Measurements from ENCODE around the gene TPRKB.

DNA sequence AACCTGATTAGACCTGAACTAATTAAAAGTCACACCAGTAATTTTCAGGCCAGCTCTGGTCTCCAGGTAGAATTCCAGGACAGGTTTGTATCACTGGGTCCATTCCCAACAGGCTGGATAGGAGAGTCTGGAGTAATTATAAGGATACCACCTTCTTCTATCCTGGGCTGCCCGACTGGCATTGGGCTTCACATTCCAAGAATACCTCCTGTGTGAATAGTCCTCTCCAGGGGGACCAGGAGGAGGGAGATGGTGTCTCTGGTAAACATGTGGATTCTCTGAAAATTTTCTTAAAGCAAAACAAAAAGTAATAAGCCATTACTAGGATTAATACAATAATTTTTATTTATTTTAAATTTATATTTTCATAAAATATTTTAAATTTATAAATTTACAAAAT lies 25.4 kb upstream of the TPRKB start:
- TF ChIP-seq, protein P1, sequence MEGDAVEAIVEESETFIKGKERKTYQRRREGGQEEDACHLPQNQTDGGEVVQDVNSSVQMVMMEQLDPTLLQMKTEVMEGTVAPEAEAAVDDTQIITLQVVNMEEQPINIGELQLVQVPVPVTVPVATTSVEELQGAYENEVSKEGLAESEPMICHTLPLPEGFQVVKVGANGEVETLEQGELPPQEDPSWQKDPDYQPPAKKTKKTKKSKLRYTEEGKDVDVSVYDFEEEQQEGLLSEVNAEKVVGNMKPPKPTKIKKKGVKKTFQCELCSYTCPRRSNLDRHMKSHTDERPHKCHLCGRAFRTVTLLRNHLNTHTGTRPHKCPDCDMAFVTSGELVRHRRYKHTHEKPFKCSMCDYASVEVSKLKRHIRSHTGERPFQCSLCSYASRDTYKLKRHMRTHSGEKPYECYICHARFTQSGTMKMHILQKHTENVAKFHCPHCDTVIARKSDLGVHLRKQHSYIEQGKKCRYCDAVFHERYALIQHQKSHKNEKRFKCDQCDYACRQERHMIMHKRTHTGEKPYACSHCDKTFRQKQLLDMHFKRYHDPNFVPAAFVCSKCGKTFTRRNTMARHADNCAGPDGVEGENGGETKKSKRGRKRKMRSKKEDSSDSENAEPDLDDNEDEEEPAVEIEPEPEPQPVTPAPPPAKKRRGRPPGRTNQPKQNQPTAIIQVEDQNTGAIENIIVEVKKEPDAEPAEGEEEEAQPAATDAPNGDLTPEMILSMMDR (conservative IDR thresholded peaks at IDR 0.05; ENCODE audit: low read length), result no peak
- TF ChIP-seq EZH2phosphoT487 (IDR thresholded peaks at IDR 0.05; ENCODE audit: borderline replicate concordance), result no peak

Measured in Loucy (cell line).